ENCODE data around the gene BRSK2. TPM values are rescaled to one million over a fixed set of nuclear protein-coding genes. Genes with fewer than 3 reads are reported as not detected.

Gene BRSK2
- total RNA-seq, 1 donor from 2014 or later = 4.0 TPM

GRCh38 chr11:1469287-1469910, 79.7 kb downstream of the BRSK2 start:
- Mint-ChIP-seq H3K27ac (ENCODE audit: unreplicated experiment) (no peak overlapping the region), H3K9me3 (ENCODE audit: unreplicated experiment) (no peaks in the 10 kb centered on the region), H3K27me3 (ENCODE audit: unreplicated experiment) (peaks cover 16% of the 10 kb centered on the region), H3K36me3 (ENCODE audit: low read depth, unreplicated experiment) (peaks cover 6% of the 10 kb centered on the region), H3K4me3 (ENCODE audit: unreplicated experiment) (no peak overlapping the region), H3K4me1 (ENCODE audit: unreplicated experiment) (peaks cover 3% of the 10 kb centered on the region)
- no peak for DNase-seq (ENCODE audit: low spot score)
- no peak for TF ChIP-seq CTCF (IDR thresholded peaks at IDR 0.05; ENCODE audit: unreplicated experiment)

- H3K4me3 Mint-ChIP-seq (ENCODE audit: unreplicated experiment) = no peak overlapping the region
- H3K4me1 Mint-ChIP-seq (ENCODE audit: unreplicated experiment) = peaks cover 3% of the 10 kb centered on the region
- TF ChIP-seq CTCF (IDR thresholded peaks at IDR 0.05; ENCODE audit: unreplicated experiment) = no peak
- DNase-seq (ENCODE audit: low spot score) = no peak
- peaks cover 10% of the 10 kb centered on the region for H3K36me3 Mint-ChIP-seq (ENCODE audit: low read depth, unreplicated experiment)
- no peak overlapping the region for H3K27ac Mint-ChIP-seq (ENCODE audit: unreplicated experiment)
- H3K27me3 Mint-ChIP-seq (ENCODE audit: unreplicated experiment) = peaks cover 16% of the 10 kb centered on the region
- no peaks in the 10 kb centered on the region for H3K9me3 Mint-ChIP-seq (ENCODE audit: unreplicated experiment)
These were observed 80.4 kb downstream of the BRSK2 start for GRCh38 chr11:1469911-1470680.

GRCh38 chr11:1470681-1471611, 81.2 kb downstream of the BRSK2 start:
- no peak for DNase-seq (ENCODE audit: low spot score)
- Mint-ChIP-seq H3K9me3 (ENCODE audit: unreplicated experiment) (no peaks in the 10 kb centered on the region), H3K27me3 (ENCODE audit: unreplicated experiment) (peaks cover 13% of the 10 kb centered on the region), H3K36me3 (ENCODE audit: low read depth, unreplicated experiment) (peaks cover 7% of the 10 kb centered on the region), H3K27ac (ENCODE audit: unreplicated experiment) (no peak overlapping the region), H3K4me1 (ENCODE audit: unreplicated experiment) (peaks cover 3% of the 10 kb centered on the region), H3K4me3 (ENCODE audit: unreplicated experiment) (no peak overlapping the region)
- TF ChIP-seq CTCF (IDR thresholded peaks at IDR 0.05; ENCODE audit: unreplicated experiment) = no peak

GRCh38 chr11:1471736-1472135, 82.0 kb downstream of the BRSK2 start:
- TF ChIP-seq CTCF (IDR thresholded peaks at IDR 0.05; ENCODE audit: unreplicated experiment) = no peak
- no peak overlapping the region for H3K27ac Mint-ChIP-seq (ENCODE audit: unreplicated experiment)

More at GRCh38 chr11:1471736-1472135, 82.0 kb downstream of the BRSK2 start:
- Mint-ChIP-seq H3K36me3 (ENCODE audit: low read depth, unreplicated experiment) (peaks cover 7% of the 10 kb centered on the region), H3K27me3 (ENCODE audit: unreplicated experiment) (peaks cover 13% of the 10 kb centered on the region), H3K9me3 (ENCODE audit: unreplicated experiment) (no peaks in the 10 kb centered on the region), H3K4me3 (ENCODE audit: unreplicated experiment) (no peak overlapping the region), H3K4me1 (ENCODE audit: unreplicated experiment) (peaks cover 3% of the 10 kb centered on the region)
- no peak for DNase-seq (ENCODE audit: low spot score)
